Liver (tissue), 9 donors: ENCODE data around the gene KCNJ12. TPM values are rescaled to one million over a fixed set of nuclear protein-coding genes. Genes with fewer than 3 reads are reported as not detected.

Experiments
- DNase-seq: peaks from one replicate; pipeline ENCODE4 v3.0.0-alpha.2; 2017; ENCODE audit warnings: low spot score
- H3K27ac ChIP-seq, 2 donors: one replicate each; pipeline ENCODE4 v1.7.0; 2013; ENCODE audit warnings: inconsistent platforms in 2 of 2, low read length in 2 of 2, control low read depth in 1 of 2, low read depth in 1 of 2, mild to moderate bottlenecking in 1 of 2
- H3K27me3 ChIP-seq, 4 donors: one replicate each; pipeline versions ENCODE4 v1.6.1 to v1.7.0; 2013; ENCODE audit warnings: low read length in 3 of 4, inconsistent platforms in 1 of 4, mild to moderate bottlenecking in 1 of 4, moderate library complexity in 1 of 4; ENCODE audit not compliant: control insufficient read depth in 4 of 4, insufficient read depth in 4 of 4
- H3K36me3 ChIP-seq, 4 donors: one replicate each; pipeline versions ENCODE4 v1.6.1 to v1.7.0; 2013; ENCODE audit warnings: low read length in 3 of 4, mild to moderate bottlenecking in 3 of 4, low read depth in 1 of 4, moderate library complexity in 1 of 4; ENCODE audit not compliant: control insufficient read depth in 4 of 4, insufficient read depth in 3 of 4
- H3K4me1 ChIP-seq, 4 donors: one replicate each; pipeline versions ENCODE4 v1.6.1 to v1.7.0; 2013; ENCODE audit warnings: low read length in 3 of 4, mild to moderate bottlenecking in 3 of 4, moderate library complexity in 1 of 4; ENCODE audit not compliant: control insufficient read depth in 4 of 4, insufficient read depth in 4 of 4
- H3K4me3 ChIP-seq, 3 donors: one replicate each; pipeline versions ENCODE4 v1.6.1 to v1.7.0; 2013; ENCODE audit warnings: low read length in 3 of 3, control low read depth in 1 of 3, low read depth in 1 of 3, mild to moderate bottlenecking in 1 of 3
- H3K9ac ChIP-seq, 2 donors: one replicate each; pipeline ENCODE4 v1.7.0; 2013; ENCODE audit warnings: low read length in 2 of 2, mild to moderate bottlenecking in 2 of 2, moderate library complexity in 2 of 2, control low read depth in 1 of 2, low read depth in 1 of 2
- H3K9me3 ChIP-seq, 4 donors: one replicate each; pipeline versions ENCODE4 v1.6.1 to v1.7.0; 2013; ENCODE audit warnings: low read length in 3 of 4; ENCODE audit not compliant: control insufficient read depth in 4 of 4
- EGR1 ChIP-seq, 2 donors: IDR thresholded peaks; 2 replicates each; pipeline ENCODE4 v1.6.1; 2016 to 2018; ENCODE audit warnings: antibody characterized with exemption in 2 of 2, low read depth in 2 of 2
- FOXA1 ChIP-seq: IDR thresholded peaks from 2 replicates; pipeline ENCODE4 v1.6.1; 2016; ENCODE audit warnings: antibody characterized with exemption
- FOXA2 ChIP-seq: IDR thresholded peaks from 2 replicates; pipeline ENCODE4 v1.6.1; 2016; ENCODE audit warnings: antibody characterized with exemption
- GABPA ChIP-seq, 2 donors: IDR thresholded peaks in 1 of 2; conservative IDR thresholded peaks in 1 of 2; 2 replicates each; pipeline ENCODE4 v1.6.1; 2016; ENCODE audit warnings: antibody characterized with exemption in 2 of 2, mild to moderate bottlenecking in 1 of 2, moderate library complexity in 1 of 2
- HNF4A ChIP-seq, 2 donors: conservative IDR thresholded peaks; 2 replicates each; pipeline ENCODE4 v1.6.1; 2016; ENCODE audit warnings: antibody characterized with exemption in 2 of 2, mild to moderate bottlenecking in 2 of 2
- HNF4G ChIP-seq: IDR thresholded peaks from 2 replicates; pipeline ENCODE4 v1.6.1; 2016; ENCODE audit warnings: antibody characterized with exemption
- JUND ChIP-seq, 2 donors: IDR thresholded peaks; 2 replicates each; pipeline ENCODE4 v1.6.1; 2016; ENCODE audit warnings: antibody characterized with exemption in 2 of 2
- NR2F2 ChIP-seq: IDR thresholded peaks from 2 replicates; pipeline ENCODE4 v1.6.1; 2016; ENCODE audit warnings: antibody characterized with exemption
- RAD21 ChIP-seq, 2 donors: IDR thresholded peaks; 2 replicates each; pipeline ENCODE4 v1.6.1; 2016; ENCODE audit warnings: antibody characterized with exemption in 2 of 2, mild to moderate bottlenecking in 2 of 2
- REST ChIP-seq: IDR thresholded peaks from 2 replicates; pipeline ENCODE4 v1.6.1; 2016; ENCODE audit warnings: antibody characterized with exemption, mild to moderate bottlenecking
- RXRA ChIP-seq, 2 donors: IDR thresholded peaks; 2 replicates each; pipeline ENCODE4 v1.6.1; 2017 to 2018; ENCODE audit warnings: antibody characterized with exemption in 2 of 2, mild to moderate bottlenecking in 1 of 2
- SP1 ChIP-seq: IDR thresholded peaks from 2 replicates; pipeline ENCODE4 v1.6.1; 2018; ENCODE audit warnings: antibody characterized with exemption, mild to moderate bottlenecking
- TAF1 ChIP-seq: conservative IDR thresholded peaks from 2 replicates; pipeline ENCODE4 v1.6.1; 2016; ENCODE audit warnings: antibody characterized with exemption, mild to moderate bottlenecking
- YY1 ChIP-seq: IDR thresholded peaks from 2 replicates; pipeline ENCODE4 v1.6.1; 2016; ENCODE audit warnings: antibody characterized with exemption, mild to moderate bottlenecking
- ZBTB33 ChIP-seq: IDR thresholded peaks from 2 replicates; pipeline ENCODE4 v1.6.1; 2016; ENCODE audit warnings: antibody characterized with exemption
- WGBS: extraction: QIAGEN DNeasy Blood & Tissue Kit; methylation state at CpG from one replicate; pipeline ENCODE4 v1.1.7; 2013; 5-methylcytosine and 5-hydroxymethylcytosine counted together
- polyA plus RNA-seq, 2 donors: library from polyadenylated mRNA; stranded (reverse) in 1 of 2; unstranded in 1 of 2; fragments of 200-250 nt in 1 of 2; fragments of >200 nt in 1 of 2; fragmentation: Nextera tagmentation in 1 of 2; extraction: Ambion mirVana in 1 of 2; gene quantifications; one replicate each; pipeline versions ENCODE4 v1.2.1 to v1.2.3, GENCODE V29; 2013 to 2015
- total RNA-seq, 2 donors: library from RNA; depleted of rRNA; stranded (reverse); fragments of >200 nt; gene quantifications; one replicate each; pipeline ENCODE4 v1.2.3, GENCODE V29; 2014
- TF ChIP-seq, protein P1 (sequence below): IDR thresholded peaks from 2 replicates; pipeline ENCODE4 v1.6.1; 2016; ENCODE audit warnings: antibody characterized with exemption
- TF ChIP-seq, protein P2 (sequence below): fragments of 150-350 bp; IDR thresholded peaks from 2 replicates; pipeline ENCODE4 v1.5.1; 2017; ENCODE audit warnings: improper control_type of control experiment, low read depth, low read length; ENCODE audit not compliant: missing input control
- TF ChIP-seq, protein P3 (sequence below): IDR thresholded peaks from 2 replicates; pipeline ENCODE4 v1.6.1; 2016; ENCODE audit warnings: antibody characterized with exemption
- donor health status: healthy.
- donor health status: healthy.
- donor health status: healthy.
- donor health status: healthy.
- donor health status: healthy.

Gene KCNJ12
- total and polyA plus RNA-seq, 4 donors = 0.25 to 0.67 (median 0.38) TPM

- Histone ChIP-seq H3K9ac (no peak overlapping the region), H3K36me3 (no peaks in the 10 kb centered on the region), H3K9me3 (no peaks in the 10 kb centered on the region), H3K27ac (no peak overlapping the region), H3K4me3 (peak overlapping the region in 1 of 3 donors; percentile 43), H3K27me3 (peaks cover 0 to 5% (median 2%) of the 10 kb centered on the region in 4 donors), H3K4me1 (peaks cover 6 to 25% (median 17%) of the 10 kb centered on the region in 4 donors)
- 2% methylated on average over 80 of the region's 80 CpGs for WGBS
- no peak for DNase-seq
- no peak for TF ChIP-seq YY1
- TF ChIP-seq EGR1 (IDR thresholded peaks at IDR 0.05; ENCODE audit: low read depth in 2 of 2) = no peak
- TF ChIP-seq NR2F2 = no peak
- TF ChIP-seq, protein P1, sequence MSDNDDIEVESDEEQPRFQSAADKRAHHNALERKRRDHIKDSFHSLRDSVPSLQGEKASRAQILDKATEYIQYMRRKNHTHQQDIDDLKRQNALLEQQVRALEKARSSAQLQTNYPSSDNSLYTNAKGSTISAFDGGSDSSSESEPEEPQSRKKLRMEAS = no peak
These were observed 868 bp downstream of the KCNJ12 start for GRCh38 chr17:21376759-21377690.

- no peaks in the 10 kb centered on the region for H3K9me3 ChIP-seq
- peak overlapping the region in 1 of 3 donors; percentile 43 for H3K4me3 ChIP-seq
- H3K27ac ChIP-seq = no peak overlapping the region
- DNase-seq = no peak
- H3K9ac ChIP-seq = no peak overlapping the region
- WGBS = 11% methylated on average over 43 of the region's 43 CpGs
- TF ChIP-seq HNF4G = no peak
- TF ChIP-seq GABPA (IDR thresholded peaks at IDR 0.05 in 1 of 2, conservative IDR thresholded peaks at IDR 0.05 in 1 of 2) = no peak
- TF ChIP-seq YY1 = no peak
- TF ChIP-seq, protein P2, sequence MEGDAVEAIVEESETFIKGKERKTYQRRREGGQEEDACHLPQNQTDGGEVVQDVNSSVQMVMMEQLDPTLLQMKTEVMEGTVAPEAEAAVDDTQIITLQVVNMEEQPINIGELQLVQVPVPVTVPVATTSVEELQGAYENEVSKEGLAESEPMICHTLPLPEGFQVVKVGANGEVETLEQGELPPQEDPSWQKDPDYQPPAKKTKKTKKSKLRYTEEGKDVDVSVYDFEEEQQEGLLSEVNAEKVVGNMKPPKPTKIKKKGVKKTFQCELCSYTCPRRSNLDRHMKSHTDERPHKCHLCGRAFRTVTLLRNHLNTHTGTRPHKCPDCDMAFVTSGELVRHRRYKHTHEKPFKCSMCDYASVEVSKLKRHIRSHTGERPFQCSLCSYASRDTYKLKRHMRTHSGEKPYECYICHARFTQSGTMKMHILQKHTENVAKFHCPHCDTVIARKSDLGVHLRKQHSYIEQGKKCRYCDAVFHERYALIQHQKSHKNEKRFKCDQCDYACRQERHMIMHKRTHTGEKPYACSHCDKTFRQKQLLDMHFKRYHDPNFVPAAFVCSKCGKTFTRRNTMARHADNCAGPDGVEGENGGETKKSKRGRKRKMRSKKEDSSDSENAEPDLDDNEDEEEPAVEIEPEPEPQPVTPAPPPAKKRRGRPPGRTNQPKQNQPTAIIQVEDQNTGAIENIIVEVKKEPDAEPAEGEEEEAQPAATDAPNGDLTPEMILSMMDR = no peak
- no peak for TF ChIP-seq TAF1
- TF ChIP-seq RAD21 (IDR thresholded peaks at IDR 0.05) = no peak
- TF ChIP-seq FOXA1 = no peak
- no peak for TF ChIP-seq FOXA2
- TF ChIP-seq JUND (IDR thresholded peaks at IDR 0.05) = no peak
- TF ChIP-seq, protein P3, sequence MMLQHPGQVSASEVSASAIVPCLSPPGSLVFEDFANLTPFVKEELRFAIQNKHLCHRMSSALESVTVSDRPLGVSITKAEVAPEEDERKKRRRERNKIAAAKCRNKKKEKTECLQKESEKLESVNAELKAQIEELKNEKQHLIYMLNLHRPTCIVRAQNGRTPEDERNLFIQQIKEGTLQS = no peak
- TF ChIP-seq ZBTB33 = no peak
- no peak for TF ChIP-seq REST
- TF ChIP-seq, protein P1 = no peak
- TF ChIP-seq HNF4A (conservative IDR thresholded peaks at IDR 0.05) = no peak
- TF ChIP-seq EGR1 (IDR thresholded peaks at IDR 0.05; ENCODE audit: low read depth in 2 of 2) = no peak
- no peak for TF ChIP-seq RXRA (IDR thresholded peaks at IDR 0.05)
- no peak for TF ChIP-seq SP1
- H3K4me1 ChIP-seq = peaks cover 6 to 25% (median 17%) of the 10 kb centered on the region in 4 donors
- no peaks in the 10 kb centered on the region for H3K36me3 ChIP-seq
- peaks cover 0 to 5% (median 2%) of the 10 kb centered on the region in 4 donors for H3K27me3 ChIP-seq
These were observed 1.7 kb downstream of the KCNJ12 start for GRCh38 chr17:21377705-21378396.
